Breast epithelium (tissue), 3 donors: ENCODE results near the gene KLF6.

Experiments used
- POLR2A ChIP-seq: fragments of 450-650 bp; IDR thresholded peaks from one replicate; pipeline ENCODE4 v1.6.1; 2016; ENCODE audit warnings: antibody characterized with exemption, mild to moderate bottlenecking, moderate library complexity
- POLR2AphosphoS5 ChIP-seq, 3 donors: sonication (generic); formaldehyde crosslinking; IDR thresholded peaks; one replicate each; pipeline ENCODE4 v1.6.1; 2017; ENCODE audit warnings: antibody characterized with exemption in 3 of 3
- TF ChIP-seq, protein P1 (sequence below), 3 donors: fragments of 450-650 bp; IDR thresholded peaks; one replicate each; pipeline ENCODE4 v1.5.1; 2016 to 2017; ENCODE audit warnings: antibody characterized with exemption in 3 of 3, mild to moderate bottlenecking in 3 of 3, moderate library complexity in 3 of 3

DNA sequence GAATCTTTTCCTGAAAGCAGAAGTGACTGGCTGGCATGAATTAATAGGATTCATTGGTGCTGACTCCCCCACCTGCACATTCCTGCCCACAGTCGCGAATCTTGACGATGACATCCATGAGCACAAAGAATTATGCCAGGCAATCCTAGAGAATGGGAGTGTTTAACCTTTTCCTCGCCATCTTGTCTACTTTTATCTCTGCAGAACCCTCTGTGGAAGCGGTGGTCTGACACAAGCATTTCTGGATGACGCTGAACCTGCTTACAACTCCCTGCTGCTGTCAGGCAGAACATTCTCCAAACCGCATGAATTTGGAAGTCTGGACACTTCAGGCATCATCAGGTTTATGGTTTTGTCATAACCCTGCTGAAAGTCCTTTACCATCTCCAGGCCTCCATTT lies 36.5 kb downstream of the KLF6 start:
- TF ChIP-seq, protein P1, sequence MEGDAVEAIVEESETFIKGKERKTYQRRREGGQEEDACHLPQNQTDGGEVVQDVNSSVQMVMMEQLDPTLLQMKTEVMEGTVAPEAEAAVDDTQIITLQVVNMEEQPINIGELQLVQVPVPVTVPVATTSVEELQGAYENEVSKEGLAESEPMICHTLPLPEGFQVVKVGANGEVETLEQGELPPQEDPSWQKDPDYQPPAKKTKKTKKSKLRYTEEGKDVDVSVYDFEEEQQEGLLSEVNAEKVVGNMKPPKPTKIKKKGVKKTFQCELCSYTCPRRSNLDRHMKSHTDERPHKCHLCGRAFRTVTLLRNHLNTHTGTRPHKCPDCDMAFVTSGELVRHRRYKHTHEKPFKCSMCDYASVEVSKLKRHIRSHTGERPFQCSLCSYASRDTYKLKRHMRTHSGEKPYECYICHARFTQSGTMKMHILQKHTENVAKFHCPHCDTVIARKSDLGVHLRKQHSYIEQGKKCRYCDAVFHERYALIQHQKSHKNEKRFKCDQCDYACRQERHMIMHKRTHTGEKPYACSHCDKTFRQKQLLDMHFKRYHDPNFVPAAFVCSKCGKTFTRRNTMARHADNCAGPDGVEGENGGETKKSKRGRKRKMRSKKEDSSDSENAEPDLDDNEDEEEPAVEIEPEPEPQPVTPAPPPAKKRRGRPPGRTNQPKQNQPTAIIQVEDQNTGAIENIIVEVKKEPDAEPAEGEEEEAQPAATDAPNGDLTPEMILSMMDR (IDR thresholded peaks at IDR 0.05) = no peak
- TF ChIP-seq POLR2A (no peak), POLR2AphosphoS5 (IDR thresholded peaks at IDR 0.05) (no peak)
